Loucy (cell line): ENCODE results near the gene HIRA.

ENCODE experiments used
- EZH2phosphoT487 ChIP-seq: fragments of 200-600 bp; IDR thresholded peaks from 2 replicates; pipeline ENCODE4 v1.6.1; 2018; ENCODE audit warnings: antibody characterized with exemption, mild to moderate bottlenecking, moderate library complexity, borderline replicate concordance
- TF ChIP-seq, protein P1 (sequence below): fragments of 200-600 bp; sonication (generic); conservative IDR thresholded peaks from 2 replicates; pipeline ENCODE4 v1.5.1; 2014; ENCODE audit warnings: mild to moderate bottlenecking, antibody characterized with exemption, low read length

- TF ChIP-seq, protein P1, sequence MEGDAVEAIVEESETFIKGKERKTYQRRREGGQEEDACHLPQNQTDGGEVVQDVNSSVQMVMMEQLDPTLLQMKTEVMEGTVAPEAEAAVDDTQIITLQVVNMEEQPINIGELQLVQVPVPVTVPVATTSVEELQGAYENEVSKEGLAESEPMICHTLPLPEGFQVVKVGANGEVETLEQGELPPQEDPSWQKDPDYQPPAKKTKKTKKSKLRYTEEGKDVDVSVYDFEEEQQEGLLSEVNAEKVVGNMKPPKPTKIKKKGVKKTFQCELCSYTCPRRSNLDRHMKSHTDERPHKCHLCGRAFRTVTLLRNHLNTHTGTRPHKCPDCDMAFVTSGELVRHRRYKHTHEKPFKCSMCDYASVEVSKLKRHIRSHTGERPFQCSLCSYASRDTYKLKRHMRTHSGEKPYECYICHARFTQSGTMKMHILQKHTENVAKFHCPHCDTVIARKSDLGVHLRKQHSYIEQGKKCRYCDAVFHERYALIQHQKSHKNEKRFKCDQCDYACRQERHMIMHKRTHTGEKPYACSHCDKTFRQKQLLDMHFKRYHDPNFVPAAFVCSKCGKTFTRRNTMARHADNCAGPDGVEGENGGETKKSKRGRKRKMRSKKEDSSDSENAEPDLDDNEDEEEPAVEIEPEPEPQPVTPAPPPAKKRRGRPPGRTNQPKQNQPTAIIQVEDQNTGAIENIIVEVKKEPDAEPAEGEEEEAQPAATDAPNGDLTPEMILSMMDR, result no peak
- no peak for TF ChIP-seq EZH2phosphoT487
Observed at GRCh38 chr22:19331975-19332374, 99.6 kb downstream of the HIRA start.
